Measurements from ENCODE around the gene SPAG9. TPM values are rescaled to one million over a fixed set of nuclear protein-coding genes. Genes with fewer than 3 reads are reported as not detected.

SPAG9 gene
- total and polyA plus RNA-seq, 2 experiments from 2014 or later: 26.5 to 82.7 TPM

DNA sequence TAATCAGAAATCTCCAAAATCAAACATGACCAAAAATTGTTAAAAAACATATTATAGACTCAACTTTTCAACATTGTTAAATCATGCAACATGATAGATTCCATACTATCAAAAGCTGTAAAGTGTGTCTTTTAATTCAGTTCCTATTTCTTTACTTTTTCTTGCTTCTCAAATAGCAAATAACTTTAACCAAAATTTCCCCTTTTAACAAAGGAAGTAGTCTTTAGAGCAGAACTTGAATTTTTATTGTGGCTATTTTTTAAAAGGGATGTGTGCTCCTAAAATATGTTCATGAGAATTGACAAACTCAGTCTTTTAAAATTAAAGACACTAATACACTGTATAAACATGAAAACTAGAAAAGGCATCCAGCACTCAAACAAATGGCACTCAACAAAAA is 49.1 kb downstream of the SPAG9 start:
- Histone ChIP-seq H3K9me2 (replicated peaks; ENCODE audit: insufficient read depth) (no peaks in the 10 kb centered on the region), H3K27me3 (no peaks in the 10 kb centered on the region), H3K36me3 (replicated peaks; ENCODE audit: insufficient read depth, low read depth) (no peaks in the 10 kb centered on the region), H3K4me2 (no peak overlapping the region), H4K20me1 (ENCODE audit: insufficient read depth, poor library complexity, severe bottlenecking) (peaks cover 18% of the 10 kb centered on the region), H2AFZ (no peak overlapping the region), H3K4me1 (ENCODE audit: insufficient read depth) (peaks cover 3% of the 10 kb centered on the region), H3K27ac (no peak overlapping the region), H3K4me3 (no peak overlapping the region), H3K9me3 (ENCODE audit: low read depth) (no peaks in the 10 kb centered on the region), H3K79me2 (peaks cover 74% of the 10 kb centered on the region)
- no peak for DNase-seq (ENCODE audit: low spot score)
- TF ChIP-seq EZH2phosphoT487 (IDR thresholded peaks at IDR 0.05; ENCODE audit: low read depth, severe bottlenecking, unreplicated experiment) (no peak), EZH2 (IDR thresholded peaks at IDR 0.05; ENCODE audit: borderline replicate concordance) (no peak)
- TF ChIP-seq, protein P1, sequence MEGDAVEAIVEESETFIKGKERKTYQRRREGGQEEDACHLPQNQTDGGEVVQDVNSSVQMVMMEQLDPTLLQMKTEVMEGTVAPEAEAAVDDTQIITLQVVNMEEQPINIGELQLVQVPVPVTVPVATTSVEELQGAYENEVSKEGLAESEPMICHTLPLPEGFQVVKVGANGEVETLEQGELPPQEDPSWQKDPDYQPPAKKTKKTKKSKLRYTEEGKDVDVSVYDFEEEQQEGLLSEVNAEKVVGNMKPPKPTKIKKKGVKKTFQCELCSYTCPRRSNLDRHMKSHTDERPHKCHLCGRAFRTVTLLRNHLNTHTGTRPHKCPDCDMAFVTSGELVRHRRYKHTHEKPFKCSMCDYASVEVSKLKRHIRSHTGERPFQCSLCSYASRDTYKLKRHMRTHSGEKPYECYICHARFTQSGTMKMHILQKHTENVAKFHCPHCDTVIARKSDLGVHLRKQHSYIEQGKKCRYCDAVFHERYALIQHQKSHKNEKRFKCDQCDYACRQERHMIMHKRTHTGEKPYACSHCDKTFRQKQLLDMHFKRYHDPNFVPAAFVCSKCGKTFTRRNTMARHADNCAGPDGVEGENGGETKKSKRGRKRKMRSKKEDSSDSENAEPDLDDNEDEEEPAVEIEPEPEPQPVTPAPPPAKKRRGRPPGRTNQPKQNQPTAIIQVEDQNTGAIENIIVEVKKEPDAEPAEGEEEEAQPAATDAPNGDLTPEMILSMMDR (IDR thresholded peaks at IDR 0.05; ENCODE audit: poor library complexity): no peak

DNA sequence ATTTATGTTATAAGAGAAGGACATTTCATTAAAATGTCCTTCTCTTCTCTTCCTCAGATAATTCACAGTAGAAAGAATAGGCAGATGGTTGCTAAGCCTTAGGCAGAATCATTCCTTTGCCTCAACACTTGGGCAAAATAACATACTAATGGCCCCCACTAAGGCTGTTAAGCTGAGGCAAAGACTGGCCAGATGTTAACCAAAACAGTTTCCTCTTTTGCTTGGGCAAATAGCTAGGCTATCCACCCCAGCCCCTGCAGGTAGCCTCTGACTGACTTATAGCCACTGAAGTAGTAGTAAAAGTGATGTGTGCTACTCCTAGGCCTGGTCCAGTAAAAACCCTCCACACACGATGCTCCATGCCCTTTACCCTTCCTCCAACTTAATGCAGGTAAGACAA is 55.2 kb downstream of the SPAG9 start:
- Histone ChIP-seq H4K20me1 (ENCODE audit: insufficient read depth, poor library complexity, severe bottlenecking) (peaks cover 17% of the 10 kb centered on the region), H3K4me1 (ENCODE audit: insufficient read depth) (peaks cover 3% of the 10 kb centered on the region), H3K4me2 (no peak overlapping the region), H3K36me3 (replicated peaks; ENCODE audit: insufficient read depth, low read depth) (no peaks in the 10 kb centered on the region), H2AFZ (no peak overlapping the region), H3K79me2 (peaks cover 94% of the 10 kb centered on the region), H3K9me3 (ENCODE audit: low read depth) (no peaks in the 10 kb centered on the region), H3K27ac (no peak overlapping the region), H3K9me2 (replicated peaks; ENCODE audit: insufficient read depth) (no peaks in the 10 kb centered on the region), H3K27me3 (no peaks in the 10 kb centered on the region), H3K4me3 (no peak overlapping the region)
- no peak for DNase-seq (ENCODE audit: low spot score)
- WGBS (ENCODE audit: low lambda C conversion rate, missing lambda C conversion rate): 76% methylated on average over 1 of the region's 1 CpG
- TF ChIP-seq EZH2 (IDR thresholded peaks at IDR 0.05; ENCODE audit: borderline replicate concordance) (no peak), EZH2phosphoT487 (IDR thresholded peaks at IDR 0.05; ENCODE audit: low read depth, severe bottlenecking, unreplicated experiment) (no peak)
- TF ChIP-seq, protein P1 (IDR thresholded peaks at IDR 0.05; ENCODE audit: poor library complexity): no peak

DNA sequence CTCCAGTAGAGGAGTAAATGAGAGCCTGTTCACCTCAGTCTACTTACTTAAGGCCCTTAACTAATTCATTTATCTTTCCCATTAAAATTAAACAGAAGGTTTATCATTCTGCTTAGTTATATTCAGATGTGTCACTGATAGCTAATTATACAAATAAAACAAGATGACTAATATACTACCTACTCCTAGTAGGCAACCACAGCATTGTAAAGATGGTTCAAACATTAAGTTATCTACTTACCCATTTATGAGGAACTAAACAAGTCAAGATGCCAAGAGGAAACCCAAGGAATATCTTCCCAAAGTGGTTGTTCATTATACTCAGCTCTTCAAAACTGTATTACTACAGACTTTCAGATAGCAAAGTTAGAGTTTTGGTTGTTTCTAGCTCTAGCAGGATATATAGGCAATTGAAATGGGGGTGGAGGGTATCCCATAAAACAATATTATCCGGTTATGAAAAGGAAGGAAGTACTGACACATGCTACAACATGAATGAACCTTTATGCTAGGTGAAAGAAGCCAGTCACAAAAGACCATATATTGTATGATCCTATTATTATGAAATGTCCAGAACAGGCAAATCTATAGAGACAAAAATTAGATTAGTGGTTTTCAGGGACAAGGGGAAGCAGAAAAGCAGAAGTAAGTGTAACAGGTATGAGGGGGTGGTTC is 56.5 kb downstream of the SPAG9 start:
- H4K20me1 ChIP-seq (ENCODE audit: insufficient read depth, poor library complexity, severe bottlenecking): peaks cover 17% of the 10 kb centered on the region

DNA sequence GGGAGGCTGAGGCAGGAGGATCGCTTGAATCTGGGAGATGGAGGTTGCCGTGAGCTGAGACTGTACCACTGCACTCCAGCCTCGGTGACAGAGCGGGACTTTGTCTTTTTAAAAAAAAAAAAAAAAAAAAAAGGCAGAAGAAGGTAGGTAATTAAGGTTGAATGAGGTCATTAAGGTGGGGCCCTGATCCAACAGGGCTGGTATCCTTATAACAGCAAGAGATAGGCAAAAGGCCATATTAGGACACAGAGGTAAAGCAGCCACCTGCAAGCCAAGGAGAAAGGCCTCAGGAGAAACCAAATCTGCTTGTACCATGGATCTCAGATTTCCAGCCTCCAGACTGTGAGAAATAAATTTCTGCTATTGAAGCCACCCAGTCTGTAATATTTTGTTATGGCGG is 60.3 kb downstream of the SPAG9 start:
- H3K36me3 ChIP-seq (replicated peaks; ENCODE audit: insufficient read depth, low read depth): no peaks in the 10 kb centered on the region
- H3K9me3 ChIP-seq (ENCODE audit: low read depth): no peaks in the 10 kb centered on the region
- peak; percentile 6 for DNase-seq (ENCODE audit: low spot score)
- no peak overlapping the region for H3K4me2 ChIP-seq
- H4K20me1 ChIP-seq (ENCODE audit: insufficient read depth, poor library complexity, severe bottlenecking): peaks cover 12% of the 10 kb centered on the region
- no peak overlapping the region for H3K27ac ChIP-seq
- peaks cover 21% of the 10 kb centered on the region for H3K4me1 ChIP-seq (ENCODE audit: insufficient read depth)
- 92% methylated on average over 5 of the region's 5 CpGs for WGBS (ENCODE audit: low lambda C conversion rate, missing lambda C conversion rate)
- H3K27me3 ChIP-seq: no peaks in the 10 kb centered on the region
- H3K79me2 ChIP-seq: peaks cover 87% of the 10 kb centered on the region
- H3K4me3 ChIP-seq: no peak overlapping the region
- H3K9me2 ChIP-seq (replicated peaks; ENCODE audit: insufficient read depth): no peaks in the 10 kb centered on the region
- TF ChIP-seq, protein P1 (IDR thresholded peaks at IDR 0.05; ENCODE audit: poor library complexity): no peak
- TF ChIP-seq EZH2phosphoT487 (IDR thresholded peaks at IDR 0.05; ENCODE audit: low read depth, severe bottlenecking, unreplicated experiment) (no peak), EZH2 (IDR thresholded peaks at IDR 0.05; ENCODE audit: borderline replicate concordance) (no peak)
- no peak overlapping the region for H2AFZ ChIP-seq

More for the DNA sequence above, 56.5 kb downstream of the SPAG9 start:
- DNase-seq (ENCODE audit: low spot score): no peak
- Histone ChIP-seq H3K9me3 (ENCODE audit: low read depth) (no peaks in the 10 kb centered on the region), H2AFZ (no peak overlapping the region), H3K27ac (no peak overlapping the region), H3K79me2 (peaks cover 93% of the 10 kb centered on the region), H3K4me3 (no peak overlapping the region), H3K4me2 (no peak overlapping the region), H3K4me1 (ENCODE audit: insufficient read depth) (no peaks in the 10 kb centered on the region), H3K27me3 (no peaks in the 10 kb centered on the region), H3K36me3 (replicated peaks; ENCODE audit: insufficient read depth, low read depth) (no peaks in the 10 kb centered on the region), H3K9me2 (replicated peaks; ENCODE audit: insufficient read depth) (no peaks in the 10 kb centered on the region)
- TF ChIP-seq EZH2 (IDR thresholded peaks at IDR 0.05; ENCODE audit: borderline replicate concordance) (no peak), EZH2phosphoT487 (IDR thresholded peaks at IDR 0.05; ENCODE audit: low read depth, severe bottlenecking, unreplicated experiment) (no peak)
- WGBS (ENCODE audit: low lambda C conversion rate, missing lambda C conversion rate): 92% methylated on average over 1 of the region's 1 CpG

All from hepatocyte (in vitro differentiated cells).